H1 (cell line): ENCODE data around the gene CNIH4. TPM values are rescaled to one million over a fixed set of nuclear protein-coding genes. Genes with fewer than 3 reads are reported as not detected.

ENCODE experiments used
- CTCF ChIA-PET: fragments of 300-600 bp; sonication (Branson Sonifier 250); formaldehyde crosslinking; loops from one replicate; lab custom pipeline; 2021; ENCODE audit not compliant: partially characterized antibody; lab: Charles Lee
- POLR2A ChIA-PET: fragments of 300-600 bp; sonication (Branson Sonifier 250); formaldehyde crosslinking; loops from one replicate; lab custom pipeline; 2021; ENCODE audit warnings: inconsistent platforms; ENCODE audit not compliant: partially characterized antibody; lab: Charles Lee
- DNase-seq, 2 experiments: peaks; one replicate each; pipeline versions ENCODE4 v3.0.0 to v3.0.0-alpha.2; 2010 to 2022; ENCODE audit warnings: low spot score in 2 of 2, low read depth in 1 of 2, mixed read lengths in 1 of 2
- FAIRE-seq: peaks from 2 replicates; lab custom pipeline; 2011; peaks lifted over from hg19 to GRCh38; lab: Jason Lieb, UNC
- H2AFZ ChIP-seq: 2 replicates; pipeline ENCODE4 v1.8.1; 2012; ENCODE audit warnings: low read length, inconsistent platforms
- H2AK5ac ChIP-seq: 2 replicates; pipeline ENCODE4 v1.6.1; 2013; ENCODE audit warnings: low read depth, low read length
- H2BK120ac ChIP-seq: replicated peaks from 2 replicates; pipeline ENCODE3; 2013; ENCODE audit warnings: low read depth, low read length, inconsistent platforms
- H2BK12ac ChIP-seq: 2 replicates; pipeline ENCODE4 v1.6.1; 2013; ENCODE audit warnings: low read depth, low read length
- H2BK15ac ChIP-seq: 2 replicates; pipeline ENCODE4 v1.6.1; 2013; ENCODE audit warnings: low read length
- H2BK20ac ChIP-seq: 2 replicates; pipeline ENCODE4 v1.6.1; 2013; ENCODE audit warnings: low read length
- H2BK5ac ChIP-seq: 2 replicates; pipeline ENCODE4 v1.6.1; 2013; ENCODE audit warnings: low read depth, low read length
- H3K14ac ChIP-seq: 2 replicates; pipeline ENCODE4 v1.6.1; 2013; ENCODE audit warnings: inconsistent platforms; ENCODE audit not compliant: insufficient read length
- H3K18ac ChIP-seq: 2 replicates; pipeline ENCODE4 v1.6.1; 2013; ENCODE audit warnings: low read length; ENCODE audit errors: extremely low read depth
- H3K23ac ChIP-seq: 2 replicates; pipeline ENCODE4 v1.6.1; 2013; ENCODE audit warnings: inconsistent platforms; ENCODE audit not compliant: insufficient read length
- H3K23me2 ChIP-seq: 2 replicates; pipeline ENCODE4 v1.6.1; 2013; ENCODE audit warnings: low read depth, low read length
- H3K27ac ChIP-seq: 2 replicates; pipeline ENCODE4 v1.6.1; 2011; ENCODE audit warnings: low read depth, low read length, inconsistent platforms
- H3K27me3 ChIP-seq, 4 experiments: replicated peaks in 1 of 4; 1 replicate in 1 of 4; 2 replicates in 3 of 4; pipeline versions ENCODE4 v1.6.1 to v1.8.1; 2011 to 2013; ENCODE audit warnings: low read length in 3 of 4, mild to moderate bottlenecking in 3 of 4, inconsistent platforms in 2 of 4, mixed read lengths in 2 of 4, moderate library complexity in 1 of 4; ENCODE audit not compliant: control insufficient read depth in 3 of 4, insufficient read depth in 3 of 4; ENCODE audit errors: extremely low read depth in 1 of 4
- H3K36me3 ChIP-seq, 4 experiments: 2 replicates each; pipeline versions ENCODE4 v1.6.1 to v1.8.1; 2011 to 2013; ENCODE audit warnings: mild to moderate bottlenecking in 4 of 4, low read length in 3 of 4, moderate library complexity in 2 of 4, control low read depth in 1 of 4, inconsistent platforms in 1 of 4; ENCODE audit not compliant: insufficient read depth in 4 of 4, control insufficient read depth in 2 of 4
- H3K4ac ChIP-seq: replicated peaks from 2 replicates; pipeline ENCODE3; 2013; ENCODE audit warnings: low read length, low read depth, mixed read lengths, inconsistent platforms; ENCODE audit not compliant: insufficient read length
- H3K4me1 ChIP-seq, 4 experiments: replicated peaks in 1 of 4; 1 replicate in 1 of 4; 2 replicates in 3 of 4; pipeline versions ENCODE4 v1.6.1 to v1.8.1; 2011 to 2013; ENCODE audit warnings: low read length in 3 of 4, inconsistent platforms in 2 of 4, mixed read lengths in 1 of 4; ENCODE audit not compliant: insufficient read depth in 4 of 4, control insufficient read depth in 3 of 4
- H3K4me2 ChIP-seq, 2 experiments: 2 replicates each; pipeline versions ENCODE4 v1.6.1 to v1.8.1; 2011 to 2013; ENCODE audit warnings: low read depth in 2 of 2, low read length in 2 of 2, control low read depth in 1 of 2, inconsistent platforms in 1 of 2, mild to moderate bottlenecking in 1 of 2; ENCODE audit not compliant: insufficient read depth in 1 of 2
- H3K4me3 ChIP-seq, 4 experiments: fragments of 200-600, 300-600 bp in 1 of 4; sonication (generic), shearing (Covaris generic), sonication (Bioruptor Twin) in 1 of 4; 2 replicates each; pipeline versions ENCODE4 v1.5.1 to v1.8.1; 2011 to 2016; ENCODE audit warnings: low read length in 4 of 4, low read depth in 3 of 4, control low read depth in 2 of 4, inconsistent platforms in 2 of 4, mild to moderate bottlenecking in 2 of 4, mixed read lengths in 1 of 4, moderate library complexity in 1 of 4; ENCODE audit not compliant: insufficient read depth in 2 of 4; ENCODE audit errors: extremely low read depth in 1 of 4
- H3K56ac ChIP-seq: replicated peaks from 2 replicates; pipeline ENCODE3; 2013; ENCODE audit warnings: low read depth, mild to moderate bottlenecking, mixed read lengths, low read length, inconsistent platforms; ENCODE audit not compliant: insufficient read length
- H3K79me1 ChIP-seq: 2 replicates; pipeline ENCODE4 v1.6.1; 2013; ENCODE audit warnings: low read depth, low read length, control low read depth
- H3K79me2 ChIP-seq, 2 experiments: 2 replicates each; pipeline versions ENCODE4 v1.6.1 to v1.8.1; 2012 to 2013; ENCODE audit warnings: low read length in 2 of 2, mild to moderate bottlenecking in 2 of 2, inconsistent platforms in 1 of 2; ENCODE audit not compliant: insufficient read depth in 2 of 2, control insufficient read depth in 1 of 2
- H3K9ac ChIP-seq, 4 experiments: replicated peaks in 1 of 4; 1 replicate in 1 of 4; 2 replicates in 3 of 4; pipeline versions ENCODE4 v1.6.1 to v1.8.1; 2011 to 2013; ENCODE audit warnings: low read depth in 3 of 4, low read length in 3 of 4, control low read depth in 2 of 4, mild to moderate bottlenecking in 2 of 4, moderate library complexity in 2 of 4, inconsistent platforms in 1 of 4; ENCODE audit errors: extremely low read depth in 1 of 4
- H3K9me3 ChIP-seq, 2 experiments: 2 replicates each; pipeline versions ENCODE4 v1.6.1 to v1.8.1; 2012 to 2013; ENCODE audit warnings: mild to moderate bottlenecking in 2 of 2, moderate library complexity in 2 of 2, control low read depth in 1 of 2, inconsistent platforms in 1 of 2, low read depth in 1 of 2, low read length in 1 of 2, mixed read lengths in 1 of 2; ENCODE audit not compliant: insufficient read depth in 2 of 2
- H4K20me1 ChIP-seq, 2 experiments: replicated peaks in 1 of 2; 2 replicates each; pipeline versions ENCODE3 to v1.8.1; 2011 to 2013; ENCODE audit warnings: inconsistent platforms in 2 of 2, low read length in 2 of 2, mild to moderate bottlenecking in 1 of 2; ENCODE audit not compliant: insufficient read depth in 2 of 2, control insufficient read depth in 1 of 2
- H4K5ac ChIP-seq: 2 replicates; pipeline ENCODE4 v1.6.1; 2013; ENCODE audit warnings: low read length, low read depth, mixed read lengths, inconsistent platforms; ENCODE audit not compliant: insufficient read length
- H4K8ac ChIP-seq: 2 replicates; pipeline ENCODE4 v1.8.0; 2013; ENCODE audit warnings: mild to moderate bottlenecking, moderate library complexity, low read length, inconsistent platforms; ENCODE audit not compliant: insufficient read depth; ENCODE audit errors: extremely low read depth
- H4K91ac ChIP-seq: replicated peaks from 2 replicates; pipeline ENCODE3; 2013; ENCODE audit warnings: low read length, mixed read lengths, inconsistent platforms; ENCODE audit not compliant: insufficient read length
- NANOG ChIP-seq: IDR thresholded peaks from 2 replicates; pipeline ENCODE4 v1.6.1; 2011; ENCODE audit warnings: low read length, low read depth, mild to moderate bottlenecking, inconsistent platforms; ENCODE audit not compliant: insufficient read depth, poor library complexity, severe bottlenecking
- SAP30 ChIP-seq: fragments of 300-600 bp; sonication (generic); IDR thresholded peaks from 2 replicates; pipeline ENCODE4 v1.7.1; 2012; ENCODE audit warnings: low read length, moderate library complexity, mild to moderate bottlenecking, inconsistent platforms; ENCODE audit not compliant: insufficient read depth, insufficient replicate concordance
- SP4 ChIP-seq: IDR thresholded peaks from 2 replicates; pipeline ENCODE4 v1.6.1; 2012; ENCODE audit warnings: low read length, inconsistent platforms
- WGBS, 2 experiments: shearing (Covaris generic) in 1 of 2; methylation state at CpG; one replicate each; pipeline versions ENCODE4 v1.1.6 to v1.1.7; 2013 to 2015; ENCODE audit warnings: low lambda C conversion rate in 2 of 2, mixed read lengths in 2 of 2, inconsistent platforms in 1 of 2, low coverage in 1 of 2, missing lambda C conversion rate in 1 of 2; ENCODE audit not compliant: insufficient replicate concordance in 2 of 2, insufficient coverage in 1 of 2, insufficient read length in 1 of 2; ENCODE audit errors: extremely low coverage in 1 of 2, missing lambda C conversion rate in 1 of 2; 5-methylcytosine and 5-hydroxymethylcytosine counted together
- polyA plus RNA-seq, 7 experiments: library from polyadenylated mRNA; depleted of rRNA in 3 of 7; stranded (reverse) in 5 of 7; unstranded in 2 of 7; fragments of >200 nt in 5 of 7; fragments of 200-250 nt in 2 of 7; gene quantifications; 1 replicate in 5 of 7; 2 replicates in 1 of 7; 4 replicates in 1 of 7; pipeline versions ENCODE4 v1.2.1 to v1.2.3, GENCODE V29; 2011 to 2013; ENCODE audit warnings: missing spikeins in 2 of 7, mixed read lengths in 2 of 7
- total RNA-seq: library from RNA; stranded (reverse); fragmentation: NEBNext Ultra II Directional; extraction: Animal tissue kit (Norgen Biotek cat#: 25700); gene quantifications from 2 replicates; pipeline ENCODE4 v1.2.1, GENCODE V29; 2021
- TF ChIP-seq, protein P1 (sequence below): IDR thresholded peaks from 2 replicates; pipeline ENCODE4 v1.6.1; 2011; ENCODE audit warnings: low read depth, mild to moderate bottlenecking, low read length; ENCODE audit not compliant: insufficient read depth
- TF ChIP-seq, protein P2 (sequence below): IDR thresholded peaks from 2 replicates; pipeline ENCODE4 v1.6.1; 2011; ENCODE audit warnings: low read length, improper control_type of control experiment

The CNIH4 gene
- total and polyA plus RNA-seq, 2 of the 8 experiments (the other 6 are each of a cell fraction or from before 2014, with no cell fraction given), result 76.2 to 151 TPM

GRCh38 chr1:224328644-224329043, 28.0 kb upstream of the CNIH4 start:
- H3K56ac ChIP-seq, result no peak overlapping the region
- H3K27me3 ChIP-seq, result no peaks in the 10 kb centered on the region
- DNase-seq (no peak), FAIRE-seq (no peak)
- no peak overlapping the region for H2BK20ac ChIP-seq
- H3K4me1 ChIP-seq, result no peaks in the 10 kb centered on the region; a peak in 3 of 7 replicates
- peaks cover 8% of the 10 kb centered on the region for H3K23me2 ChIP-seq
- H3K79me1 ChIP-seq, result peaks cover 3% of the 10 kb centered on the region; the same call in 1 of the 2 replicates
- H2BK12ac ChIP-seq, result no peak overlapping the region
- H3K36me3 ChIP-seq, result peaks cover 0 to 7% (median under 1%) of the 10 kb centered on the region in 4 experiments; a peak in 4 of 8 replicates
- H4K8ac ChIP-seq, result no peak overlapping the region
- CTCF ChIA-PET, result no interaction called here
- 98% methylated on average over 6 of the region's 6 CpGs; no CpG with 5 or more reads in 1 of the 2 experiments for WGBS, 2 experiments
- peak overlapping the region in 2 of 4 experiments; percentile 89 to 98; a peak in 4 of 8 replicates for H3K4me3 ChIP-seq
- no peak for TF ChIP-seq SP4
- TF ChIP-seq, protein P1, sequence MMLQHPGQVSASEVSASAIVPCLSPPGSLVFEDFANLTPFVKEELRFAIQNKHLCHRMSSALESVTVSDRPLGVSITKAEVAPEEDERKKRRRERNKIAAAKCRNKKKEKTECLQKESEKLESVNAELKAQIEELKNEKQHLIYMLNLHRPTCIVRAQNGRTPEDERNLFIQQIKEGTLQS, result no peak
- TF ChIP-seq NANOG, result no peak
- TF ChIP-seq, protein P2, sequence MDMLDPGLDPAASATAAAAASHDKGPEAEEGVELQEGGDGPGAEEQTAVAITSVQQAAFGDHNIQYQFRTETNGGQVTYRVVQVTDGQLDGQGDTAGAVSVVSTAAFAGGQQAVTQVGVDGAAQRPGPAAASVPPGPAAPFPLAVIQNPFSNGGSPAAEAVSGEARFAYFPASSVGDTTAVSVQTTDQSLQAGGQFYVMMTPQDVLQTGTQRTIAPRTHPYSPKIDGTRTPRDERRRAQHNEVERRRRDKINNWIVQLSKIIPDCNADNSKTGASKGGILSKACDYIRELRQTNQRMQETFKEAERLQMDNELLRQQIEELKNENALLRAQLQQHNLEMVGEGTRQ, result no peak
- no peak for TF ChIP-seq SAP30
- no peak overlapping the region for H4K5ac ChIP-seq
- no peak overlapping the region for H3K4ac ChIP-seq
- no peak overlapping the region for H2BK15ac ChIP-seq
- H3K9me3 ChIP-seq, result no peaks in the 10 kb centered on the region
- no peak overlapping the region for H3K23ac ChIP-seq
- peaks cover 17 to 54% of the 10 kb centered on the region in 2 experiments for H3K79me2 ChIP-seq
- no peak overlapping the region for H4K91ac ChIP-seq
- no peak overlapping the region; a peak in 1 of 7 replicates for H3K9ac ChIP-seq
- H2BK120ac ChIP-seq, result no peak overlapping the region
- H3K27ac ChIP-seq, result no peak overlapping the region
- no peak overlapping the region for H2AK5ac ChIP-seq
- H3K18ac ChIP-seq, result no peak overlapping the region
- H4K20me1 ChIP-seq, result peaks cover 0 to 2% of the 10 kb centered on the region in 2 experiments
- H3K14ac ChIP-seq, result no peak overlapping the region
- POLR2A ChIA-PET, result interaction anchor here (0.6 to 1.9 kb wide), 2 partner anchors 11 to 16 kb away, joined by 3 to 10 read pairs; no protein-coding TSS in a partner anchor
- peak overlapping the region; percentile 69 to 78; a peak in 3 of 4 replicates for H3K4me2 ChIP-seq
- H2AFZ ChIP-seq, result no peak overlapping the region
- H2BK5ac ChIP-seq, result no peak overlapping the region
